Gastrocnemius medialis (tissue), 4 donors: ENCODE measurements around the gene PTN.

ENCODE experiments used
- CTCF ChIP-seq, 5 experiments: fragments of 450-650 bp in 3 of 5; fragments of 200-600 bp in 2 of 5; sonication (generic) in 2 of 5; IDR thresholded peaks in 4 of 5; conservative IDR thresholded peaks in 1 of 5; 1 replicate in 4 of 5; 2 replicates in 1 of 5; pipeline ENCODE4 v1.5.1; 2016 to 2019; ENCODE audit warnings: antibody characterized with exemption in 5 of 5, mild to moderate bottlenecking in 3 of 5, moderate library complexity in 3 of 5
- POLR2A ChIP-seq, 2 donors: fragments of 450-650 bp; IDR thresholded peaks; one replicate each; pipeline ENCODE4 v1.6.1; 2017; ENCODE audit warnings: antibody characterized with exemption in 2 of 2, mild to moderate bottlenecking in 2 of 2, moderate library complexity in 2 of 2

GRCh38 chr7:137262599-137262998, 80.9 kb downstream of the PTN start:
- TF ChIP-seq CTCF (IDR thresholded peaks at IDR 0.05 in 4 of 5, conservative IDR thresholded peaks at IDR 0.05 in 1 of 5) = no peak
- no peak for TF ChIP-seq POLR2A (IDR thresholded peaks at IDR 0.05)
